Transverse colon (tissue), 4 donors: ENCODE measurements around the gene TRMT112.

Experiments
- EP300 ChIP-seq: sonication (generic); formaldehyde crosslinking; IDR thresholded peaks from one replicate; pipeline ENCODE4 v1.6.1; 2017; ENCODE audit warnings: antibody characterized with exemption, low read depth
- POLR2A ChIP-seq: fragments of 450-650 bp; IDR thresholded peaks from one replicate; pipeline ENCODE4 v1.6.1; 2016; ENCODE audit warnings: antibody characterized with exemption, mild to moderate bottlenecking, moderate library complexity
- POLR2AphosphoS5 ChIP-seq, 3 donors: sonication (generic); formaldehyde crosslinking; IDR thresholded peaks; one replicate each; pipeline ENCODE4 v1.6.1; 2016; ENCODE audit warnings: antibody characterized with exemption in 3 of 3
- TF ChIP-seq, protein P1 (sequence below), 5 experiments: fragments of 200-600 bp in 3 of 5; fragments of 450-650 bp in 2 of 5; sonication (generic) in 3 of 5; IDR thresholded peaks; 1 replicate in 2 of 5; 2 replicates in 3 of 5; pipeline ENCODE4 v1.5.1; 2016 to 2017; ENCODE audit warnings: antibody characterized with exemption in 5 of 5, inconsistent platforms in 3 of 5, mild to moderate bottlenecking in 2 of 5, moderate library complexity in 1 of 5

DNA sequence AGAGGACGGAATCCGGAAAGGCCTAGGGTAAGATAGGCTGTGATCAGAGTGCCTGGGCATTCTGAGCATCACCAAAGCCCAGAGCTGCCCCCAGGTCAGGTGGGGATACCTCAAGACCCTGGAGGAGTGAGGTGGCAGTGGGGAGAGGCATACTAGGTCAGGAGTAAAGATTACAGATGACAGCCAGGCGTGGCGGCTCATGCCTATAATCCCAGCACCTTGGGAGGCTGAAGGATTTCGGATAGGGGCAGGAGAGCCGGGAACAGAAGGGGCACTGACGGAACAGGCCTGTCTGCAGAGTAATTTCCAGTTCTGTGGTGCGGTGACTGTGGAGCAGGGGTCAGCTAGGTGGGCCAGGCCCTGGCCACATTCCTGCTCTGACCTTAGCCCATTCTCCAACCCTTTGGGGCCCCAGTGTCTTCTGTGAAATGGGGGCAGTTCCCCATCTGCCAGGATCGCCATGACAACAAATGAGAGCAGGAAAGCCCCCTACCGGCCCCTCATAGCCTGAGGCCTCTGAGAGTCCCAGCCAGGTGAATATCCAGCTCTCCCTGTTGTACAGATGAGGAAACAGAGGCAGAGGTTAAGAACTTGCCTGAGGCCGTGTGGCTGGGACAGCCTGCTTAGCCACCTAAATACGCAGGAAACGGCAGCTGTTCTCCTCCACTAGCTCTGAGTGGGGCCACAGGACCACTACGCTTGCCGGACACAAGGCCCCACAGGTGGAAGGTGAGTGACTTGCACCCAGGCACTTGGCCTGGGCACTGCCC is 42.1 kb downstream of the TRMT112 start:
- TF ChIP-seq, protein P1, sequence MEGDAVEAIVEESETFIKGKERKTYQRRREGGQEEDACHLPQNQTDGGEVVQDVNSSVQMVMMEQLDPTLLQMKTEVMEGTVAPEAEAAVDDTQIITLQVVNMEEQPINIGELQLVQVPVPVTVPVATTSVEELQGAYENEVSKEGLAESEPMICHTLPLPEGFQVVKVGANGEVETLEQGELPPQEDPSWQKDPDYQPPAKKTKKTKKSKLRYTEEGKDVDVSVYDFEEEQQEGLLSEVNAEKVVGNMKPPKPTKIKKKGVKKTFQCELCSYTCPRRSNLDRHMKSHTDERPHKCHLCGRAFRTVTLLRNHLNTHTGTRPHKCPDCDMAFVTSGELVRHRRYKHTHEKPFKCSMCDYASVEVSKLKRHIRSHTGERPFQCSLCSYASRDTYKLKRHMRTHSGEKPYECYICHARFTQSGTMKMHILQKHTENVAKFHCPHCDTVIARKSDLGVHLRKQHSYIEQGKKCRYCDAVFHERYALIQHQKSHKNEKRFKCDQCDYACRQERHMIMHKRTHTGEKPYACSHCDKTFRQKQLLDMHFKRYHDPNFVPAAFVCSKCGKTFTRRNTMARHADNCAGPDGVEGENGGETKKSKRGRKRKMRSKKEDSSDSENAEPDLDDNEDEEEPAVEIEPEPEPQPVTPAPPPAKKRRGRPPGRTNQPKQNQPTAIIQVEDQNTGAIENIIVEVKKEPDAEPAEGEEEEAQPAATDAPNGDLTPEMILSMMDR (IDR thresholded peaks at IDR 0.05): no peak
- TF ChIP-seq POLR2AphosphoS5 (IDR thresholded peaks at IDR 0.05) (no peak), POLR2A (no peak), EP300 (no peak)
